Endothelial cell of umbilical vein (primary cell): ENCODE results near the gene HSPA5. TPM values are rescaled to one million over a fixed set of nuclear protein-coding genes. Genes with fewer than 3 reads are reported as not detected.

Experiments
- BruUV-seq: library from RNA; stranded (reverse); fragments of 400-500 nt; replicated peaks from 2 replicates; lab custom pipeline; 2021; lab: Mats Ljungman, UMichigan
- CTCF ChIA-PET: fragments of 300-600, 350-600 bp; sonication (Branson Sonifier 250); formaldehyde crosslinking; loops from one replicate; lab custom pipeline; 2021; ENCODE audit warnings: antibody characterized with exemption, inconsistent platforms; lab: Charles Lee
- POLR2A ChIA-PET: fragments of 300-600, 350-600 bp; sonication (Branson Sonifier 250); formaldehyde crosslinking; loops from one replicate; lab custom pipeline; 2021; ENCODE audit warnings: antibody characterized with exemption, inconsistent platforms; lab: Charles Lee
- DNase-seq: peaks from one replicate; pipeline ENCODE4 v3.0.0-alpha.2; 2011; ENCODE audit warnings: low read depth, low spot score
- FAIRE-seq: peaks from 2 replicates; lab custom pipeline; 2011; peaks lifted over from hg19 to GRCh38; lab: Jason Lieb, UNC
- H2AFZ ChIP-seq: 2 replicates; pipeline ENCODE4 v1.6.0; 2012; ENCODE audit warnings: low read depth, low read length, control low read depth, inconsistent platforms
- H3K27ac ChIP-seq: 2 replicates; pipeline ENCODE4 v1.5.1; 2011; ENCODE audit warnings: low read depth, mild to moderate bottlenecking, control low read depth, low read length, moderate library complexity; ENCODE audit not compliant: insufficient read depth
- H3K27me3 ChIP-seq, 2 experiments: 2 replicates each; pipeline versions ENCODE4 v1.6.0 to v1.6.1; 2011; ENCODE audit warnings: low read length in 2 of 2, mixed read lengths in 1 of 2; ENCODE audit not compliant: control insufficient read depth in 2 of 2, insufficient read depth in 2 of 2
- H3K36me3 ChIP-seq, 2 experiments: 2 replicates in 1 of 2; 3 replicates in 1 of 2; pipeline ENCODE4 v1.5.1; 2011; ENCODE audit warnings: low read length in 2 of 2, mild to moderate bottlenecking in 1 of 2, moderate library complexity in 1 of 2; ENCODE audit not compliant: control insufficient read depth in 2 of 2, insufficient read depth in 2 of 2; ENCODE audit errors: extremely low read depth in 1 of 2
- H3K4me1 ChIP-seq: 3 replicates; pipeline ENCODE4 v1.5.1; 2011; ENCODE audit warnings: mild to moderate bottlenecking, low read length; ENCODE audit not compliant: control insufficient read depth, insufficient read depth; ENCODE audit errors: extremely low read depth
- H3K4me2 ChIP-seq: 2 replicates; pipeline ENCODE4 v1.6.1; 2011; ENCODE audit warnings: low read length, control low read depth, mixed read lengths; ENCODE audit not compliant: insufficient read depth
- H3K4me3 ChIP-seq, 3 experiments: fragments of 200-600 bp in 1 of 3; sonication (generic), shearing (Covaris generic) in 1 of 3; replicated peaks in 1 of 3; 2 replicates each; pipeline ENCODE4 v1.5.1; 2011 to 2016; ENCODE audit warnings: control low read depth in 3 of 3, low read length in 3 of 3, mild to moderate bottlenecking in 2 of 3, inconsistent platforms in 1 of 3, low read depth in 1 of 3, moderate library complexity in 1 of 3; ENCODE audit not compliant: insufficient read depth in 1 of 3
- H3K79me2 ChIP-seq: 2 replicates; pipeline ENCODE4 v1.6.0; 2012; ENCODE audit warnings: low read length, inconsistent platforms; ENCODE audit not compliant: control insufficient read depth, insufficient read depth
- H3K9ac ChIP-seq: replicated peaks from 2 replicates; pipeline ENCODE3; 2011; ENCODE audit warnings: low read length, control low read depth; ENCODE audit not compliant: insufficient read depth; ENCODE audit errors: extremely low read depth
- H3K9me1 ChIP-seq: replicated peaks from 3 replicates; pipeline ENCODE4 v1.6.0; 2011; ENCODE audit warnings: mild to moderate bottlenecking, low read length; ENCODE audit not compliant: control insufficient read depth, insufficient read depth; ENCODE audit errors: extremely low read depth
- H3K9me3 ChIP-seq: replicated peaks from 2 replicates; pipeline ENCODE4 v1.5.1; 2012; ENCODE audit warnings: low read length, inconsistent platforms; ENCODE audit not compliant: control insufficient read depth, insufficient read depth
- H4K20me1 ChIP-seq: replicated peaks from 2 replicates; pipeline ENCODE3; 2011; ENCODE audit warnings: mild to moderate bottlenecking, low read length; ENCODE audit not compliant: control insufficient read depth, insufficient read depth; ENCODE audit errors: extremely low read depth
- EZH2 ChIP-seq: IDR thresholded peaks from 2 replicates; pipeline ENCODE4 v1.6.1; 2012; ENCODE audit warnings: borderline replicate concordance, low read depth, mild to moderate bottlenecking, moderate library complexity, low read length, inconsistent platforms; ENCODE audit not compliant: severe bottlenecking
- FOS ChIP-seq: IDR thresholded peaks from 2 replicates; pipeline ENCODE4 v1.6.1; 2011; ENCODE audit warnings: mild to moderate bottlenecking, low read length, moderate library complexity, borderline replicate concordance; ENCODE audit not compliant: insufficient read depth
- GATA2 ChIP-seq: IDR thresholded peaks from 2 replicates; pipeline ENCODE4 v1.7.0; 2011; ENCODE audit warnings: low read depth, mild to moderate bottlenecking, moderate library complexity, mixed read lengths, low read length; ENCODE audit not compliant: insufficient read length, insufficient read depth
- JUN ChIP-seq: IDR thresholded peaks from 2 replicates; pipeline ENCODE4 v1.6.1; 2011; ENCODE audit warnings: borderline replicate concordance, low read depth; ENCODE audit not compliant: insufficient read length, insufficient read depth
- MYC ChIP-seq: IDR thresholded peaks from one replicate; pipeline ENCODE4 v1.6.1; 2011; ENCODE audit warnings: mild to moderate bottlenecking, low read depth, low read length
- POLR2A ChIP-seq: IDR thresholded peaks from 2 replicates; pipeline ENCODE4 v1.6.1; 2012; ENCODE audit warnings: low read depth, mild to moderate bottlenecking, control low read depth, low read length
- POLR2AphosphoS5 ChIP-seq: IDR thresholded peaks from 2 replicates; pipeline ENCODE4 v1.6.1; 2012; ENCODE audit warnings: low read depth, mild to moderate bottlenecking, control low read depth, low read length, moderate library complexity; ENCODE audit not compliant: insufficient read depth
- dilution Hi-C: fragments of 300-500 bp; cut with MboI; formaldehyde crosslinking; loops from one replicate; pipeline ENCODE4 v1.15.0; 2019; ENCODE audit warnings: low sequenced_read_pairs; ENCODE audit not compliant: extremely low pct_ligation_motif_present
- intact Hi-C: fragments of 100-400 bp; cut with micrococcal nuclease; formaldehyde crosslinking; loops from one replicate; pipeline ENCODE4 v1.10.0; 2022
- polyA plus RNA-seq, 4 experiments: library from polyadenylated mRNA; depleted of rRNA in 3 of 4; stranded (reverse) in 3 of 4; unstranded in 1 of 4; fragments of >200 nt; gene quantifications; 2 replicates each; pipeline versions ENCODE4 v1.2.1 to v1.2.3, GENCODE V29; 2011 to 2012; ENCODE audit warnings: missing spikeins in 1 of 4
- total RNA-seq: library from RNA; stranded (reverse); gene quantifications from 2 replicates; pipeline ENCODE4 v1.2.3, GENCODE V29; 2021
- TF ChIP-seq, protein P1 (sequence below): IDR thresholded peaks from 2 replicates; pipeline ENCODE4 v1.6.1; 2011; ENCODE audit not compliant: insufficient read depth, insufficient read length
- TF ChIP-seq, protein P2 (sequence below), 2 donors: IDR thresholded peaks; 1 replicate in 1 of 2; 2 replicates in 1 of 2; pipeline ENCODE4 v1.5.1; 2011; ENCODE audit warnings: low read length in 2 of 2, mild to moderate bottlenecking in 2 of 2, moderate library complexity in 2 of 2, control low read depth in 1 of 2, inconsistent platforms in 1 of 2, low read depth in 1 of 2; ENCODE audit not compliant: insufficient read depth in 1 of 2; ENCODE audit errors: extremely low read depth in 1 of 2

HSPA5 gene
- total and polyA plus RNA-seq, 2 donors (not counting 3 experiments of a cell fraction or from before 2014, with no cell fraction given) = 247 to 538 TPM

DNA sequence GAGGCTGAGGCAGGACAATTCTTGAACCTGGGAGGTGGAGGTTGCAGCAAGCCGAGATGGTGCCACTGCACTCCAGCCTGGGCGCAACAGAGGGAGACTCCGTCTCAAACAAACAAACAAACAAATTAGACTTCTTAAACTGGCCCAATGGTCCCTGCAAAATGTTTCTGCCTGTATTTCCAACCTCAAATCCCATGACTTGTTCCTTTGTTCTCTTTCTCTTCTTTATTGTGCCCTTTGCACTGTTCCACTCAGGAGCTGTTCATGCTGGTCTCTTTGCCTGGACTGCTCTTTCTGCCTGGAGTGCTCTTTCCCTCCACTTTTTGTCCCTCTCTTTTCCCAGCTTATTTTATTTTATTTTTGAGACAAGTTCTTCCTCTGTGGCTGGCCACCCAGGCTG is 36.7 kb downstream of the HSPA5 start:
- Histone ChIP-seq H3K27ac (no peak overlapping the region), H2AFZ (no peak overlapping the region), H3K4me3 (no peak overlapping the region), H3K9me3 (no peaks in the 10 kb centered on the region), H3K27me3 (no peaks in the 10 kb centered on the region), H3K4me2 (no peak overlapping the region), H3K79me2 (peaks cover 5% of the 10 kb centered on the region), H3K36me3 (peaks cover 3 to 4% of the 10 kb centered on the region in 2 experiments), H3K9me1 (no peaks in the 10 kb centered on the region), H3K9ac (no peak overlapping the region), H4K20me1 (no peaks in the 10 kb centered on the region), H3K4me1 (peaks cover 6% of the 10 kb centered on the region)
- no peak for DNase-seq
- intact Hi-C loops (loop anchor here (5.0 kb wide), 1 partner anchor 262 kb away; the partner anchor contains the start of gene GOLGA1), dilution Hi-C loops (no loop called here)
- TF ChIP-seq GATA2 = no peak
- TF ChIP-seq FOS = no peak
- no peak for TF ChIP-seq POLR2AphosphoS5
- no peak for TF ChIP-seq EZH2
- TF ChIP-seq, protein P1, sequence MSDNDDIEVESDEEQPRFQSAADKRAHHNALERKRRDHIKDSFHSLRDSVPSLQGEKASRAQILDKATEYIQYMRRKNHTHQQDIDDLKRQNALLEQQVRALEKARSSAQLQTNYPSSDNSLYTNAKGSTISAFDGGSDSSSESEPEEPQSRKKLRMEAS = no peak
- no peak for TF ChIP-seq POLR2A
- no peak for TF ChIP-seq JUN
- TF ChIP-seq, protein P2, sequence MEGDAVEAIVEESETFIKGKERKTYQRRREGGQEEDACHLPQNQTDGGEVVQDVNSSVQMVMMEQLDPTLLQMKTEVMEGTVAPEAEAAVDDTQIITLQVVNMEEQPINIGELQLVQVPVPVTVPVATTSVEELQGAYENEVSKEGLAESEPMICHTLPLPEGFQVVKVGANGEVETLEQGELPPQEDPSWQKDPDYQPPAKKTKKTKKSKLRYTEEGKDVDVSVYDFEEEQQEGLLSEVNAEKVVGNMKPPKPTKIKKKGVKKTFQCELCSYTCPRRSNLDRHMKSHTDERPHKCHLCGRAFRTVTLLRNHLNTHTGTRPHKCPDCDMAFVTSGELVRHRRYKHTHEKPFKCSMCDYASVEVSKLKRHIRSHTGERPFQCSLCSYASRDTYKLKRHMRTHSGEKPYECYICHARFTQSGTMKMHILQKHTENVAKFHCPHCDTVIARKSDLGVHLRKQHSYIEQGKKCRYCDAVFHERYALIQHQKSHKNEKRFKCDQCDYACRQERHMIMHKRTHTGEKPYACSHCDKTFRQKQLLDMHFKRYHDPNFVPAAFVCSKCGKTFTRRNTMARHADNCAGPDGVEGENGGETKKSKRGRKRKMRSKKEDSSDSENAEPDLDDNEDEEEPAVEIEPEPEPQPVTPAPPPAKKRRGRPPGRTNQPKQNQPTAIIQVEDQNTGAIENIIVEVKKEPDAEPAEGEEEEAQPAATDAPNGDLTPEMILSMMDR (IDR thresholded peaks at IDR 0.05; ENCODE audit: extremely low read depth in 1 of 2, insufficient read depth in 1 of 2, low read depth in 1 of 2, low read length in 2 of 2) = no peak
- TF ChIP-seq MYC = no peak
- ChIA-PET CTCF (no interaction called here), POLR2A (no interaction called here)
- FAIRE-seq = no peak
- BruUV-seq = no TSS peak
